HepG2 (cell line): Measurements from ENCODE around the gene RAD21L1.

ENCODE experiments used
- BRF2 ChIP-seq: sonication (generic); formaldehyde crosslinking; IDR thresholded peaks from 2 replicates; pipeline ENCODE4 v1.8.1; 2022; ENCODE audit warnings: mild to moderate bottlenecking, missing genetic modification reagents
- CREM ChIP-seq, 2 experiments: sonication (generic) in 1 of 2; formaldehyde crosslinking in 1 of 2; IDR thresholded peaks; 2 replicates each; pipeline versions ENCODE4 v1.4.0 to v1.6.1; 2016 to 2020; ENCODE audit warnings: antibody characterized with exemption in 1 of 2, mild to moderate bottlenecking in 1 of 2, missing genetic modification reagents in 1 of 2
- GABPA ChIP-seq, 2 experiments: IDR thresholded peaks; 2 replicates each; pipeline ENCODE4 v1.6.1; 2011 to 2016; ENCODE audit warnings: low read depth in 2 of 2, low read length in 1 of 2, missing biosample characterization in 1 of 2, missing genetic modification characterization in 1 of 2
- IRF9 ChIP-seq: sonication (generic); formaldehyde crosslinking; IDR thresholded peaks from 2 replicates; pipeline ENCODE4 v1.8.0; 2022; ENCODE audit warnings: missing genetic modification reagents, mild to moderate bottlenecking, borderline replicate concordance
- MTA3 ChIP-seq: sonication (generic); formaldehyde crosslinking; IDR thresholded peaks from 2 replicates; pipeline ENCODE4 v1.4.0; 2020; ENCODE audit warnings: missing genetic modification reagents
- PHF8 ChIP-seq: sonication (generic); formaldehyde crosslinking; IDR thresholded peaks from 2 replicates; pipeline ENCODE4 v1.5.0; 2020; ENCODE audit warnings: missing genetic modification reagents
- POLR2A ChIP-seq, 2 experiments: IDR thresholded peaks; 2 replicates each; pipeline ENCODE4 v1.6.1; 2011; ENCODE audit warnings: low read depth in 2 of 2, low read length in 2 of 2, mild to moderate bottlenecking in 1 of 2, moderate library complexity in 1 of 2; ENCODE audit not compliant: insufficient read depth in 1 of 2
- YY1 ChIP-seq: IDR thresholded peaks from 2 replicates; pipeline ENCODE4 v1.6.1; 2011; ENCODE audit warnings: low read length, low read depth, moderate library complexity, mild to moderate bottlenecking; ENCODE audit not compliant: insufficient read depth, insufficient replicate concordance
- ZBTB20 ChIP-seq: sonication (generic); formaldehyde crosslinking; IDR thresholded peaks from 2 replicates; pipeline ENCODE4 v1.8.1; 2023; ENCODE audit warnings: missing genetic modification reagents, low read depth, mild to moderate bottlenecking, borderline replicate concordance
- ZBTB46 ChIP-seq: sonication (generic); formaldehyde crosslinking; IDR thresholded peaks from 2 replicates; pipeline ENCODE4 v1.4.0; 2020; ENCODE audit warnings: mild to moderate bottlenecking, missing genetic modification reagents, borderline replicate concordance
- ZNF784 ChIP-seq: sonication (generic); formaldehyde crosslinking; IDR thresholded peaks from 2 replicates; pipeline ENCODE4 v1.5.1; 2020; ENCODE audit warnings: missing genetic modification reagents, mild to moderate bottlenecking, borderline replicate concordance
- TF ChIP-seq, protein P1 (sequence below): sonication (generic); formaldehyde crosslinking; IDR thresholded peaks from 2 replicates; pipeline ENCODE4 v1.5.0; 2020; ENCODE audit warnings: mild to moderate bottlenecking, missing genetic modification reagents, moderate library complexity

GRCh38 chr20:1204113-1204512 lies 21.7 kb upstream of the RAD21L1 start:
- TF ChIP-seq POLR2A (IDR thresholded peaks at IDR 0.05; ENCODE audit: insufficient read depth in 1 of 2, low read depth in 2 of 2, low read length in 2 of 2): no peak
- TF ChIP-seq GABPA (IDR thresholded peaks at IDR 0.05; ENCODE audit: low read depth, low read length): no peak
- TF ChIP-seq GABPA (CRISPR knock-in tag; IDR thresholded peaks at IDR 0.05; ENCODE audit: low read depth): no peak
- no peak for TF ChIP-seq YY1
- no peak for TF ChIP-seq ZNF784 (CRISPR knock-in tag)
- TF ChIP-seq IRF9: no peak
- TF ChIP-seq, protein P1, sequence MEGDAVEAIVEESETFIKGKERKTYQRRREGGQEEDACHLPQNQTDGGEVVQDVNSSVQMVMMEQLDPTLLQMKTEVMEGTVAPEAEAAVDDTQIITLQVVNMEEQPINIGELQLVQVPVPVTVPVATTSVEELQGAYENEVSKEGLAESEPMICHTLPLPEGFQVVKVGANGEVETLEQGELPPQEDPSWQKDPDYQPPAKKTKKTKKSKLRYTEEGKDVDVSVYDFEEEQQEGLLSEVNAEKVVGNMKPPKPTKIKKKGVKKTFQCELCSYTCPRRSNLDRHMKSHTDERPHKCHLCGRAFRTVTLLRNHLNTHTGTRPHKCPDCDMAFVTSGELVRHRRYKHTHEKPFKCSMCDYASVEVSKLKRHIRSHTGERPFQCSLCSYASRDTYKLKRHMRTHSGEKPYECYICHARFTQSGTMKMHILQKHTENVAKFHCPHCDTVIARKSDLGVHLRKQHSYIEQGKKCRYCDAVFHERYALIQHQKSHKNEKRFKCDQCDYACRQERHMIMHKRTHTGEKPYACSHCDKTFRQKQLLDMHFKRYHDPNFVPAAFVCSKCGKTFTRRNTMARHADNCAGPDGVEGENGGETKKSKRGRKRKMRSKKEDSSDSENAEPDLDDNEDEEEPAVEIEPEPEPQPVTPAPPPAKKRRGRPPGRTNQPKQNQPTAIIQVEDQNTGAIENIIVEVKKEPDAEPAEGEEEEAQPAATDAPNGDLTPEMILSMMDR: no peak
- TF ChIP-seq ZBTB20: no peak
- TF ChIP-seq MTA3 (CRISPR knock-in tag): no peak
- TF ChIP-seq CREM (IDR thresholded peaks at IDR 0.05): no peak
- no peak for TF ChIP-seq CREM (CRISPR knock-in tag; IDR thresholded peaks at IDR 0.05)
- TF ChIP-seq BRF2 (CRISPR knock-in tag): no peak
- TF ChIP-seq PHF8 (CRISPR knock-in tag): no peak
- no peak for TF ChIP-seq ZBTB46 (CRISPR knock-in tag)
